B cell (primary cell): ENCODE results near the gene RORB. TPM values are rescaled to one million over a fixed set of nuclear protein-coding genes. Genes with fewer than 3 reads are reported as not detected.

Experiments used
- ATAC-seq: fragments of 200-7000 bp; cut with Tn5 transposase; one replicate; pipeline ENCODE4 v1.10.0; 2021; ENCODE audit warnings: low read depth, mild to moderate bottlenecking, moderate number of reproducible peaks, moderate library complexity
- CTCF ChIA-PET: fragments of 350-600 bp; sonication (Branson Sonifier 250); formaldehyde crosslinking; loops from one replicate; lab custom pipeline; 2021; ENCODE audit warnings: antibody characterized with exemption, inconsistent platforms; lab: Charles Lee
- POLR2A ChIA-PET: fragments of 350-600 bp; sonication (Branson Sonifier 250); formaldehyde crosslinking; loops from one replicate; lab custom pipeline; 2021; ENCODE audit warnings: antibody characterized with exemption; lab: Charles Lee
- DNase-seq: peaks from one replicate; pipeline ENCODE4 v3.0.0; 2013
- H2AFZ ChIP-seq: 2 replicates; pipeline ENCODE4 v1.6.1; 2012; ENCODE audit warnings: mild to moderate bottlenecking, low read depth, low read length; ENCODE audit not compliant: insufficient read depth, poor library complexity, severe bottlenecking
- H3K27ac ChIP-seq, 2 donors: 1 replicate in 1 of 2; 2 replicates in 1 of 2; pipeline ENCODE4 v1.5.1; 2012 to 2013; ENCODE audit warnings: low read length in 2 of 2, mild to moderate bottlenecking in 2 of 2, moderate library complexity in 1 of 2
- H3K27me3 ChIP-seq, 4 experiments: fragments of 200-600 bp in 1 of 4; sonication (generic) in 1 of 4; replicated peaks in 1 of 4; 1 replicate in 2 of 4; 2 replicates in 2 of 4; pipeline versions ENCODE4 v1.6.1 to v1.7.0; 2013 to 2016; ENCODE audit warnings: low read length in 3 of 4, mild to moderate bottlenecking in 2 of 4, mixed read lengths in 1 of 4, moderate library complexity in 1 of 4; ENCODE audit not compliant: insufficient read depth in 4 of 4, control insufficient read depth in 3 of 4; ENCODE audit errors: control extremely low read depth in 1 of 4
- H3K36me3 ChIP-seq, 2 experiments: replicated peaks in 1 of 2; 1 replicate in 1 of 2; 2 replicates in 1 of 2; pipeline versions ENCODE4 v1.6.1 to v1.7.1; 2013; ENCODE audit warnings: low read length in 1 of 2; ENCODE audit not compliant: insufficient read depth in 2 of 2, control insufficient read depth in 1 of 2; ENCODE audit errors: control extremely low read depth in 1 of 2, extremely low read depth in 1 of 2
- H3K4me1 ChIP-seq, 2 donors: fragments of 200-600 bp in 1 of 2; sonication (generic) in 1 of 2; 1 replicate in 1 of 2; 2 replicates in 1 of 2; pipeline versions ENCODE4 v1.5.1 to v1.6.1; 2013 to 2017; ENCODE audit warnings: low read length in 2 of 2; ENCODE audit not compliant: control insufficient read depth in 2 of 2, insufficient read depth in 2 of 2
- H3K4me2 ChIP-seq: replicated peaks from 2 replicates; pipeline ENCODE3; 2012; ENCODE audit warnings: mild to moderate bottlenecking, low read depth, low read length; ENCODE audit not compliant: poor library complexity, severe bottlenecking
- H3K4me3 ChIP-seq, 5 experiments: fragments of 200-600 bp in 1 of 5; sonication (generic) in 1 of 5; 1 replicate in 3 of 5; 2 replicates in 2 of 5; pipeline versions ENCODE4 v1.5.1 to v1.7.0; 2011 to 2016; ENCODE audit warnings: low read length in 4 of 5, mild to moderate bottlenecking in 4 of 5, low read depth in 2 of 5, control low read depth in 1 of 5, moderate library complexity in 1 of 5; ENCODE audit not compliant: insufficient read depth in 1 of 5; ENCODE audit errors: control extremely low read depth in 1 of 5, extremely low read depth in 1 of 5
- H3K79me2 ChIP-seq: fragments of 200-600 bp; sonication (generic); one replicate; pipeline ENCODE4 v1.6.0; 2016; ENCODE audit warnings: low read length; ENCODE audit not compliant: control insufficient read depth, insufficient read depth
- H3K9ac ChIP-seq: fragments of 200-600 bp; sonication (generic); 2 replicates; pipeline ENCODE4 v1.6.1; 2017; ENCODE audit warnings: mild to moderate bottlenecking, low read length, moderate library complexity
- H3K9me3 ChIP-seq, 3 donors: one replicate each; pipeline versions ENCODE4 v1.6.1 to v1.7.1; 2013; ENCODE audit warnings: low read length in 2 of 3; ENCODE audit not compliant: control insufficient read depth in 2 of 3, insufficient read depth in 1 of 3; ENCODE audit errors: control extremely low read depth in 1 of 3
- H4K20me1 ChIP-seq: 2 replicates; pipeline ENCODE4 v1.6.0; 2012; ENCODE audit warnings: mild to moderate bottlenecking, low read length; ENCODE audit not compliant: insufficient read depth, control insufficient read depth, poor library complexity, severe bottlenecking
- H3K27ac Mint-ChIP-seq: one replicate; pipeline ENCODE4 v1.8.0; 2021; ENCODE audit warnings: mixed read lengths
- H3K27me3 Mint-ChIP-seq: one replicate; pipeline ENCODE4 v1.8.0; 2021; ENCODE audit warnings: mixed read lengths
- H3K4me1 Mint-ChIP-seq: one replicate; pipeline ENCODE4 v1.8.0; 2021; ENCODE audit warnings: mixed read lengths
- H3K4me3 Mint-ChIP-seq: one replicate; pipeline ENCODE4 v1.8.0; 2021; ENCODE audit warnings: mixed read lengths
- H3K9me3 Mint-ChIP-seq: one replicate; pipeline ENCODE4 v1.8.0; 2022; ENCODE audit warnings: mixed read lengths; ENCODE audit not compliant: insufficient read depth
- EZH2 ChIP-seq: IDR thresholded peaks from 2 replicates; pipeline ENCODE4 v1.6.1; 2012; ENCODE audit warnings: borderline replicate concordance, low read depth, mild to moderate bottlenecking, moderate library complexity, low read length; ENCODE audit not compliant: insufficient read depth, poor library complexity, severe bottlenecking
- WGBS: methylation state at CpG from one replicate; pipeline ENCODE4 v1.1.5; 2013; ENCODE audit warnings: missing lambda C conversion rate; ENCODE audit not compliant: insufficient coverage; 5-methylcytosine and 5-hydroxymethylcytosine counted together
- intact Hi-C: fragments of 100-400 bp; cut with micrococcal nuclease; formaldehyde crosslinking; loops from one replicate; pipeline ENCODE4 v1.10.0; 2022
- polyA plus RNA-seq: library from polyadenylated mRNA; depleted of rRNA; stranded (reverse); fragments of >200 nt; gene quantifications from 2 replicates; pipeline ENCODE4 v1.2.3, GENCODE V29; 2012
- total RNA-seq, 2 donors: library from RNA; stranded (reverse); fragments of 120-200 nt in 1 of 2; gene quantifications; 1 replicate in 1 of 2; 2 replicates in 1 of 2; pipeline versions ENCODE4 v1.2.3 to v1.2.4, GENCODE V29; 2013 to 2022
- TF ChIP-seq, protein P1 (sequence below): fragments of 200-600 bp; IDR thresholded peaks from one replicate; pipeline ENCODE4 v1.8.0; 2022; ENCODE audit warnings: antibody characterized with exemption, mild to moderate bottlenecking

RORB gene
- total and polyA plus RNA-seq, 2 donors (not counting 1 experiment from before 2014, with no cell fraction given) = 0.01 TPM; not detected in 1

DNA sequence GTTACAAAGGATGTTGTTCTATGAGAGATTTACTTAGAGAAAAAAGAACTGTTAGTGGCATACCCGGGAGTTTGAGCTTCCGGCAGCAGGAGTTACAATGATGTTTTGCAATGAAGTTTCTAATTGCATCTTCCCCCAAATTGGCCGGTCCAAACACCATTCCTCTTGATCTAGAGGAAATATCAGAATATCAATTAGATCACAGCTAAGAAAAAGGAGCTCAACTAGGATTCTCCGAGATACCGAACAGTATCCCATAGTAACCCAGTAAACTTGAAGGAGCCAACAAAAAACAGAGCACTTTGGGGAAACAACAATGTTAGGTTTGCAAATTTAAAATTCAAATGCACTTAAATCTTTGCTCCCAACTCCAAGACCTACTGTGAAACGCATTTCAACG is 231.0 kb downstream of the RORB start:
- no peaks in the 10 kb centered on the region for H3K36me3 ChIP-seq
- WGBS = no CpG with 5 or more reads among the region's 7 CpGs
- no peak overlapping the region for H3K4me3 ChIP-seq
- DNase-seq = no peak
- Mint-ChIP-seq H3K27me3 (peaks cover 20% of the 10 kb centered on the region), H3K4me3 (no peak overlapping the region), H3K4me1 (no peaks in the 10 kb centered on the region), H3K27ac (no peak overlapping the region), H3K9me3 (no peaks in the 10 kb centered on the region)
- no peak for ATAC-seq
- no peaks in the 10 kb centered on the region for H3K27me3 ChIP-seq
- no peak overlapping the region for H3K9ac ChIP-seq
- no peaks in the 10 kb centered on the region for H3K9me3 ChIP-seq
- H3K4me1 ChIP-seq = no peaks in the 10 kb centered on the region
- no peak overlapping the region for H2AFZ ChIP-seq
- no peak for TF ChIP-seq EZH2
- TF ChIP-seq, protein P1, sequence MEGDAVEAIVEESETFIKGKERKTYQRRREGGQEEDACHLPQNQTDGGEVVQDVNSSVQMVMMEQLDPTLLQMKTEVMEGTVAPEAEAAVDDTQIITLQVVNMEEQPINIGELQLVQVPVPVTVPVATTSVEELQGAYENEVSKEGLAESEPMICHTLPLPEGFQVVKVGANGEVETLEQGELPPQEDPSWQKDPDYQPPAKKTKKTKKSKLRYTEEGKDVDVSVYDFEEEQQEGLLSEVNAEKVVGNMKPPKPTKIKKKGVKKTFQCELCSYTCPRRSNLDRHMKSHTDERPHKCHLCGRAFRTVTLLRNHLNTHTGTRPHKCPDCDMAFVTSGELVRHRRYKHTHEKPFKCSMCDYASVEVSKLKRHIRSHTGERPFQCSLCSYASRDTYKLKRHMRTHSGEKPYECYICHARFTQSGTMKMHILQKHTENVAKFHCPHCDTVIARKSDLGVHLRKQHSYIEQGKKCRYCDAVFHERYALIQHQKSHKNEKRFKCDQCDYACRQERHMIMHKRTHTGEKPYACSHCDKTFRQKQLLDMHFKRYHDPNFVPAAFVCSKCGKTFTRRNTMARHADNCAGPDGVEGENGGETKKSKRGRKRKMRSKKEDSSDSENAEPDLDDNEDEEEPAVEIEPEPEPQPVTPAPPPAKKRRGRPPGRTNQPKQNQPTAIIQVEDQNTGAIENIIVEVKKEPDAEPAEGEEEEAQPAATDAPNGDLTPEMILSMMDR = no peak
- ChIA-PET POLR2A (no interaction called here), CTCF (no interaction called here)
- H3K27ac ChIP-seq = no peak overlapping the region
- H4K20me1 ChIP-seq = no peaks in the 10 kb centered on the region
- H3K79me2 ChIP-seq = no peaks in the 10 kb centered on the region
- intact Hi-C loops = no loop called here
- H3K4me2 ChIP-seq = no peak overlapping the region

DNA sequence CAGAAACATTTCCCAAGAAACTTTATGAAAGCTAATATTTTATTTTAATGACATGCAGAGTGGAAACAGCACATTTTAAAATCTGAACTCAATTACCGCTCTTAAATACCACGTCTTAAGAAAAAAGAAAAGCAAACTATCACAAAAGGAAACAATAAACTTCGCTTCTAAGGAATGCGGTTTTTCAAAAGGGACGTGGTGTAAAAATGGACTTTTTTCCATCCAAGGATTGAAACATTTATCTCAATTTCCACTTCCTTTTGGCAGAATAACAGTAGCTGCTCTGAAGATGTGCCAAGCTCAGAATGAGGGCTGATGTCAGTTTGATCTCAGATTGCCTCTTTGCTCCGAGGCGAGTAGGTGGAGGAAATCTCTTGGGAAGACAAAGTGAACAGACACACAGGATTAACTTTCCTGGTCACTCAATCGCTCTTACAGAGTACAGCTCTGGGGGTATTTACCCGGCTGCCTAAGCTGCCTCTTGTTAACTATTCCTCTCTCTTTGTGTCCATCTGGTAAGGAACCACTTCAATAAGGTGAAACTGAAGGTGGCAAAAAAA is 232.1 kb downstream of the RORB start:
- no peaks in the 10 kb centered on the region for H3K9me3 Mint-ChIP-seq
- DNase-seq (no peak), ATAC-seq (no peak)
- Histone ChIP-seq H3K9ac (no peak overlapping the region), H3K27ac (no peak overlapping the region), H3K4me3 (no peak overlapping the region), H3K79me2 (no peaks in the 10 kb centered on the region), H3K36me3 (no peaks in the 10 kb centered on the region), H3K4me2 (no peak overlapping the region), H3K27me3 (no peaks in the 10 kb centered on the region), H2AFZ (no peak overlapping the region), H3K9me3 (no peaks in the 10 kb centered on the region), H3K4me1 (no peaks in the 10 kb centered on the region), H4K20me1 (no peaks in the 10 kb centered on the region)
- H3K4me1 Mint-ChIP-seq = no peaks in the 10 kb centered on the region
- no peak overlapping the region for H3K27ac Mint-ChIP-seq
- CTCF ChIA-PET = no interaction called here
- H3K27me3 Mint-ChIP-seq = peaks cover 15% of the 10 kb centered on the region
- H3K4me3 Mint-ChIP-seq = no peak overlapping the region
- WGBS = 82% methylated on average over 4 of the region's 9 CpGs
- intact Hi-C loops = no loop called here
- TF ChIP-seq, protein P1 = no peak
- POLR2A ChIA-PET = no interaction called here
